Measurements from ENCODE around the gene CIRBP. TPM values are rescaled to one million over a fixed set of nuclear protein-coding genes. Genes with fewer than 3 reads are reported as not detected.

The CIRBP gene
- total and polyA plus RNA-seq, 3 donors from 2014 or later, result 483 to 661 (median 621) TPM

DNA sequence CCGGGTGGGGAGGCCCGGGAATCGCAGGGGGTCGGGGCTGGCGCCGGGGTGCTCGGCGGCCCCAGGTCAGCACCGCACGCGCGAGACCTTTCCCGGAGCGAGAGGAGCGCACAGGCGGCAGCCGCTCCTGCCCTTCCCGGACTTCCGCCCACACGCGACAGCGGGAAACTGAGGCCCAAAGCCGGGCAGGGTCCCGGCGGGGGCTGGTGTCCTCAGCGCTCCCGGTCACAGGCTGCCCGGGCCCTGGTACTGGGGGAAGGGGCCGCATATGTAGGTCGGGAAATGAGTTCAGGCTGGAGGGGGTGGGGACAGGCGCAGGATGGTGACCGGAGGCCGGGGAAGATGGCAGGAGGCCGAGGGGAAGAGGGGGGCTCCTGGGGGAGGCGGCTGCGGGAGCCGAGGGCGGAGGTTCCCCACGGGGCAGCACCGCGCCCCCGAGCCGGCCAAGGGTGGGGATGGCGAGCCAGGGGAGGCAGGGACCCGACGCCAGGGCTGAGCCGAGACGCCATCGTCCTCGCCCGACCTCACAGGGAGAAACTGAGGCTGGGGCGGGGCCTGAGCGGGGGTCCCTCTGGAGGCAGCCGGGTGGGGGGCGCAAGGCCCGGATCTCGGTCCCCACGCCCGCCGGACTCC is 32.0 kb upstream of the CIRBP start:
- TF ChIP-seq, protein P1, sequence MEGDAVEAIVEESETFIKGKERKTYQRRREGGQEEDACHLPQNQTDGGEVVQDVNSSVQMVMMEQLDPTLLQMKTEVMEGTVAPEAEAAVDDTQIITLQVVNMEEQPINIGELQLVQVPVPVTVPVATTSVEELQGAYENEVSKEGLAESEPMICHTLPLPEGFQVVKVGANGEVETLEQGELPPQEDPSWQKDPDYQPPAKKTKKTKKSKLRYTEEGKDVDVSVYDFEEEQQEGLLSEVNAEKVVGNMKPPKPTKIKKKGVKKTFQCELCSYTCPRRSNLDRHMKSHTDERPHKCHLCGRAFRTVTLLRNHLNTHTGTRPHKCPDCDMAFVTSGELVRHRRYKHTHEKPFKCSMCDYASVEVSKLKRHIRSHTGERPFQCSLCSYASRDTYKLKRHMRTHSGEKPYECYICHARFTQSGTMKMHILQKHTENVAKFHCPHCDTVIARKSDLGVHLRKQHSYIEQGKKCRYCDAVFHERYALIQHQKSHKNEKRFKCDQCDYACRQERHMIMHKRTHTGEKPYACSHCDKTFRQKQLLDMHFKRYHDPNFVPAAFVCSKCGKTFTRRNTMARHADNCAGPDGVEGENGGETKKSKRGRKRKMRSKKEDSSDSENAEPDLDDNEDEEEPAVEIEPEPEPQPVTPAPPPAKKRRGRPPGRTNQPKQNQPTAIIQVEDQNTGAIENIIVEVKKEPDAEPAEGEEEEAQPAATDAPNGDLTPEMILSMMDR (IDR thresholded peaks at IDR 0.05), result no peak
- no peak for TF ChIP-seq POLR2A (IDR thresholded peaks at IDR 0.05)
- H3K27me3 ChIP-seq, result no peaks in the 10 kb centered on the region
- peaks cover 47% of the 10 kb centered on the region for H3K4me1 ChIP-seq
- DNase-seq, result no peak
- no peaks in the 10 kb centered on the region for H3K9me3 ChIP-seq
- peak overlapping the region; percentile 38 to 39 for H3K4me3 ChIP-seq
- no peak overlapping the region for H3K27ac ChIP-seq
- no peaks in the 10 kb centered on the region for H3K36me3 ChIP-seq (ENCODE audit: low read depth, missing control alignments)
- WGBS, 2 donors, result 1% methylated on average over 56 of the region's 60 CpGs; no CpG with 5 or more reads in 1 of the 2 donors
- intact Hi-C loops (cut with DNase I; ENCODE audit: low total_unique reads), result no loop called here

DNA sequence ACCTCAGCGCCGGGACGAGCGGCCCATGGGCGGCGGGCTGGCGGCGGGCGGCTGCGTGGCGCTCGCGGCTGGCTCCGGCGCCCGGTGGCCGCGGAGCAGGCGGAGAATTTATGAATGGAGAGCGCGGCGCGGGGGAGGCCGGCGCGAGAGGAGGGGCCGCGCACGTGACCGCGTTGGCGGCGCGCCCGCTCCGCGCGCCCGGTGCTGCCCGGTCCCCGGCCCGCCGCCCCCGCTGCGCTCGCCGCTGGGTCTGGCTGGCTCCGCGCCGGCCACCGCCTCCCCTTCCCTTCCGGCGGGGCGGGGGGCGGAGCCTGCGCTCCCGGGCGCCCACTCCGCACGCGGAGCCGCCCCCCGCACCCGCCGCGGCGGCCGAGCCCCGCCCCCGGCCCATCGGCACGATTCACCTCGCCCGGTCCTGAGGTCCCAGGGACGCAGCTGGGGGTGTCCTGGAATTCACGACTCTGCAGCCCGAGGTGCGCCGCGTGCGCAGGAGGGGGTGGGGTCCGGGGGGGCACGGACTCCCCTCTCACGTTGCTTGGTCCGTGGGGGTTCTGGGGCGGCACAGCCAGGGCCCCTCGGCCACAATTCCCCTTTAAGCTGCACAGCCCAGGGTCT is 31.3 kb upstream of the CIRBP start, which contains the start of gene CBARP:
Gene CBARP, minus strand, starts transcription at position 252 of the 615 bp plus-strand sequence. CDS start 1,905 bp downstream, outside the sequence.
- peak within 1 kb of the TSS; percentile 51 to 95 for H3K27ac ChIP-seq
- no peak for DNase-seq
- TF ChIP-seq POLR2A (IDR thresholded peaks at IDR 0.05), result no peak
- TF ChIP-seq, protein P1 (IDR thresholded peaks at IDR 0.05), result peak in 1 of 3 experiments; percentile 2
- no peaks in the 10 kb centered on the region for H3K36me3 ChIP-seq (ENCODE audit: low read depth, missing control alignments)
- no peaks in the 10 kb centered on the region for H3K9me3 ChIP-seq
- H3K4me3 ChIP-seq, result peak within 1 kb of the TSS; percentile 38 to 39
- H3K27me3 ChIP-seq, result no peaks in the 10 kb centered on the region
- intact Hi-C loops (cut with DNase I; ENCODE audit: low total_unique reads), result no loop called here
- peaks cover 47% of the 10 kb centered on the region for H3K4me1 ChIP-seq
- WGBS, 2 donors, result 2 to 5% methylated on average over 4 to 35 of the region's 87 CpGs

DNA sequence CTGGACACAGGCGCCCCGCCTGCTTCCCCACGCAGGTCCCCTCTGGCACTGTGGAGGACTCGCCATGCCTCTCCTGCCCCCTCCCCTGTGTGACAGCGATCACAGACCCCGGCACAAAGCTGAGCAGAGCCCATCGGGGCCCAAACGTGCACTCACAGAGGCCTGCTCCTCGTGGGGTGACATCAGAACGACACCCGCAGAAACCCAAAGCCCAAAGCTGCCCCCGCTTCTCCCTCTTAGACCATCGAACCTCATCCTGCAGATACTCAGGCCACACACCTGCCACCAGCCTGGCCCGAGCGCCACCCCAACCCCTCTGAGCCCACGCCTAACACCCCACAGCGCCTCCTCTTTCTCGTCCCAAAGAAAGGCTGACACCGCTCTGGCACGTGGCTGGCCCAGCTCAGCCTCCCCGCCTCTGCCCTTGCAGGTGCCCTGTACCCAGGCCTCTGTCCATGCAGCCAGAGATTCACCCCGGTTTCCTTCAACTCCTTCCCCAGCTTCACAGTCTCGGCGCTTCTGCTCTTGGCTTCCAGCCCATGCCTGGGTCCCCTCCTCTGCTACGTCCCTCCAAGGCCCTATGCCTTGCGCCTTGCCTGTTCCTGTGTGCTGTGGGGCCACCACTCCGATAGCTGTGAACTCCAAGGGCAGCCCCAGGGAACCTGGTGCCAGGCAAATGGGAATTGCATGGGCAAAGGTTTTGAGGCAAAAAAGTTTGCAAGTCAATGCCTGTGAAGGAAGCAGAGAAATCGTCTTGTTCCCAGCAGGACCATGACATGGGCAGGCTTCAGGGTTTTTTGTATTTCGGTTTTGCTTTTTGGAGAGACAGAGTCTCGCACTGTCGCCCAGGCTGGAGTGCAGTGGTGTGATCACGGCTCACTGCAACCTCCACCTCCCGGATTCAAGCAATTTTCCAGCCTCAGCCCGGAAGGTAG is 30.5 kb upstream of the CIRBP start:
- no peaks in the 10 kb centered on the region for H3K27me3 ChIP-seq
- H3K4me1 ChIP-seq, result peaks cover 46% of the 10 kb centered on the region
- intact Hi-C loops (cut with DNase I; ENCODE audit: low total_unique reads), result no loop called here
- DNase-seq, result no peak
- no peaks in the 10 kb centered on the region for H3K9me3 ChIP-seq
- WGBS, 2 donors, result 44 to 47% methylated on average over 26 to 34 of the region's 34 CpGs
- TF ChIP-seq, protein P1 (IDR thresholded peaks at IDR 0.05), result no peak
- no peak for TF ChIP-seq POLR2A (IDR thresholded peaks at IDR 0.05)
- H3K36me3 ChIP-seq (ENCODE audit: low read depth, missing control alignments), result no peaks in the 10 kb centered on the region
- no peak overlapping the region for H3K4me3 ChIP-seq
- peak overlapping the region; percentile 51 to 95 for H3K27ac ChIP-seq

DNA sequence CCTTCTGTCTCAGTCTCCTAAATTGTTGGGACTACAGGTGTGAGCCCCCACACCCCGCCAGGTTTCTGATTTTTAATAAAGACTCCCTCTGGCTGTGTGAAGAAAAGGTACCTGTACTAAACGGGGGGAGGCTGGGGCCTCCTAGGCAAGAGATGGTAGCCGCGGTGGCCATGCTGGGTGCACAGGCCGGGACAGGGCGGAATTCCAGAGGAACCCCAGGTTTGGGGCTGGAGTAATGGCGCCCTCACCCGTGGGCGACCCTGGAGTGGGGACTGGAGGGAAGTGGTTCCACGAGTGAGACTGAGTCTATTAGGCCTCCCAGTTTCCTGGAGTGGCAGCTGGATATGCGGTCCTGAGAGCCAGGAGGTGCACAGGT is 29.7 kb upstream of the CIRBP start:
- WGBS, 2 donors, result 60 to 65% methylated on average over 9 to 11 of the region's 11 CpGs
- Histone ChIP-seq H3K27me3 (no peaks in the 10 kb centered on the region), H3K9me3 (no peaks in the 10 kb centered on the region), H3K27ac (peak overlapping the region; percentile 92 to 95), H3K36me3 (ENCODE audit: low read depth, missing control alignments) (no peaks in the 10 kb centered on the region), H3K4me1 (peaks cover 54% of the 10 kb centered on the region), H3K4me3 (peak overlapping the region in 1 of 2 donors; percentile 24)
- intact Hi-C loops (cut with DNase I; ENCODE audit: low total_unique reads), result no loop called here
- DNase-seq, result no peak
- TF ChIP-seq POLR2A (IDR thresholded peaks at IDR 0.05), result no peak
- TF ChIP-seq, protein P1 (IDR thresholded peaks at IDR 0.05), result no peak
